ENCODE results near the gene PLTP. TPM values are rescaled to one million over a fixed set of nuclear protein-coding genes. Genes with fewer than 3 reads are reported as not detected.

PLTP gene
- total and polyA plus RNA-seq, 2 of the 13 experiments (the other 11 are each of a cell fraction or from before 2014, with no cell fraction given): 16.9 to 28.6 TPM

GRCh38 chr20:45890077-45890984 lies 21.6 kb downstream of the PLTP start (continued):
- TF ChIP-seq ZNF280D (CRISPR knock-in tag; IDR thresholded peaks at IDR 0.05) (peak; percentile 62; the same call in 1 of the 2 replicates), PRDM10 (CRISPR knock-in tag; IDR thresholded peaks at IDR 0.05; ENCODE audit: low read depth) (peak; percentile 82; the same call in 1 of the 2 replicates), ZSCAN5A (CRISPR knock-in tag; IDR thresholded peaks at IDR 0.05; ENCODE audit: borderline replicate concordance) (peak; percentile 4; the same call in 1 of the 2 replicates), ZNF432 (CRISPR knock-in tag; IDR thresholded peaks at IDR 0.05; ENCODE audit: borderline replicate concordance) (0 out of 2 replicates have a peak, but pooled peaks have one; percentile 2), KDM1A (CRISPR knock-in tag; IDR thresholded peaks at IDR 0.05) (peak; percentile 52; the same call in 1 of the 2 replicates), NFYC (CRISPR knock-in tag; IDR thresholded peaks at IDR 0.05) (no peak), ZUFSP (CRISPR knock-in tag; IDR thresholded peaks at IDR 0.05; ENCODE audit: borderline replicate concordance) (no peak), MYPOP (CRISPR knock-in tag; IDR thresholded peaks at IDR 0.05) (no peak; the same call in 1 of the 2 replicates), FOXA1 (IDR thresholded peaks at IDR 0.05) (no peak), FOXA1 (CRISPR knock-in tag; IDR thresholded peaks at IDR 0.05) (peak; percentile 36; the same call in 1 of the 2 replicates), ZNF235 (CRISPR knock-in tag; IDR thresholded peaks at IDR 0.05; ENCODE audit: borderline replicate concordance) (no peak; the same call in 1 of the 2 replicates), ZNF441 (CRISPR knock-in tag; IDR thresholded peaks at IDR 0.05; ENCODE audit: borderline replicate concordance) (peak; percentile 80; the same call in 1 of the 2 replicates), ZNF598 (CRISPR knock-in tag; IDR thresholded peaks at IDR 0.05; ENCODE audit: borderline replicate concordance) (peak; percentile 83; the same call in 1 of the 2 replicates), ZNF75D (CRISPR knock-in tag; IDR thresholded peaks at IDR 0.05; ENCODE audit: borderline replicate concordance) (no peak)

Data from HepG2 (cell line).